ENCODE data around the gene ZSCAN26.

DNA sequence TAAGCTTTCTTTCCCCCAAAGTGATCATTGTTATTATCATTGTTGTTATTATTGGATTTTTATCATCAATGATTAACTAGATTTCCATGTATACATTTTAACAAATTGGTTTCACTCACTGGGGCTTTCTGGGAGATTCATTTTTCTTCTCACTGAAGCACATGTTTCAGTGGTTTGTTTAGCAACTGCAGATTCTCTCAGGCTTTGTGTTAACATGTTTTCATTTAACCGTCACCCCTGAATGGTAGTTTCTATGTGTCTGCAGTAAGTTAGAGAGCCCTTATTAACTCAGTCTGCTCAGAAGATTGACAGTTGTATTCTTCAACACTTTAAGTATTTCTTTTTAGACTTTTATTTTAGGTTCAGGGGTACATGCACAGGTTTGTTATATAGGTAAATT, 27.3 kb upstream of the ZSCAN26 start:
- TF ChIP-seq, protein P1, sequence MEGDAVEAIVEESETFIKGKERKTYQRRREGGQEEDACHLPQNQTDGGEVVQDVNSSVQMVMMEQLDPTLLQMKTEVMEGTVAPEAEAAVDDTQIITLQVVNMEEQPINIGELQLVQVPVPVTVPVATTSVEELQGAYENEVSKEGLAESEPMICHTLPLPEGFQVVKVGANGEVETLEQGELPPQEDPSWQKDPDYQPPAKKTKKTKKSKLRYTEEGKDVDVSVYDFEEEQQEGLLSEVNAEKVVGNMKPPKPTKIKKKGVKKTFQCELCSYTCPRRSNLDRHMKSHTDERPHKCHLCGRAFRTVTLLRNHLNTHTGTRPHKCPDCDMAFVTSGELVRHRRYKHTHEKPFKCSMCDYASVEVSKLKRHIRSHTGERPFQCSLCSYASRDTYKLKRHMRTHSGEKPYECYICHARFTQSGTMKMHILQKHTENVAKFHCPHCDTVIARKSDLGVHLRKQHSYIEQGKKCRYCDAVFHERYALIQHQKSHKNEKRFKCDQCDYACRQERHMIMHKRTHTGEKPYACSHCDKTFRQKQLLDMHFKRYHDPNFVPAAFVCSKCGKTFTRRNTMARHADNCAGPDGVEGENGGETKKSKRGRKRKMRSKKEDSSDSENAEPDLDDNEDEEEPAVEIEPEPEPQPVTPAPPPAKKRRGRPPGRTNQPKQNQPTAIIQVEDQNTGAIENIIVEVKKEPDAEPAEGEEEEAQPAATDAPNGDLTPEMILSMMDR (IDR thresholded peaks at IDR 0.05; ENCODE audit: low read depth, low read length, poor library complexity, severe bottlenecking), result no peak
- no peak for TF ChIP-seq EZH2phosphoT487 (IDR thresholded peaks at IDR 0.05; ENCODE audit: borderline replicate concordance, low read length)

Data from DOHH2 (cell line).